ENCODE measurements around the gene PPP1R12B. TPM values are rescaled to one million over a fixed set of nuclear protein-coding genes. Genes with fewer than 3 reads are reported as not detected.
"Not testable (repeated sequence)": the region's sequence is repeated elsewhere in the genome, so short reads cannot be mapped to it uniquely, and the experiment has no call there.

Gene PPP1R12B
- total RNA-seq, 1 donor from 2014 or later: 72.2 TPM

GRCh38 chr1:202480640-202481039 lies 132.1 kb downstream of the PPP1R12B start:
- DNase-seq (ENCODE audit: low read depth): not testable (repeated sequence)

- peak; percentile 10 for DNase-seq (ENCODE audit: low read depth)
Observed at GRCh38 chr1:202483362-202483761, 134.9 kb downstream of the PPP1R12B start.

GRCh38 chr1:202484032-202484431 lies 135.5 kb downstream of the PPP1R12B start:
- not testable (repeated sequence) for DNase-seq (ENCODE audit: low read depth)

GRCh38 chr1:202484820-202485219 lies 136.3 kb downstream of the PPP1R12B start:
- not testable (repeated sequence) for DNase-seq (ENCODE audit: low read depth)

- not testable (repeated sequence) for DNase-seq (ENCODE audit: low read depth)
Observed at GRCh38 chr1:202488178-202488649, 139.7 kb downstream of the PPP1R12B start.

GRCh38 chr1:202489101-202489500 lies 140.6 kb downstream of the PPP1R12B start:
- DNase-seq (ENCODE audit: low read depth): not testable (repeated sequence)

- not testable (repeated sequence) for DNase-seq (ENCODE audit: low read depth)
Observed at GRCh38 chr1:202493112-202493511, 144.6 kb downstream of the PPP1R12B start.

GRCh38 chr1:202498542-202498941 lies 150.0 kb downstream of the PPP1R12B start:
- no peak for DNase-seq (ENCODE audit: low read depth)

GRCh38 chr1:202499997-202500396 lies 151.5 kb downstream of the PPP1R12B start:
- not testable (repeated sequence) for DNase-seq (ENCODE audit: low read depth)

GRCh38 chr1:202501281-202501680 lies 152.8 kb downstream of the PPP1R12B start:
- DNase-seq (ENCODE audit: low read depth): peak; percentile 55

- DNase-seq (ENCODE audit: low read depth): peak; percentile 63
Observed at GRCh38 chr1:202505356-202505755, 156.9 kb downstream of the PPP1R12B start.

- peak; percentile 24 for DNase-seq (ENCODE audit: low read depth)
Observed at GRCh38 chr1:202505880-202506575, 157.5 kb downstream of the PPP1R12B start.

GRCh38 chr1:202508863-202509262 lies 160.4 kb downstream of the PPP1R12B start:
- not testable (repeated sequence) for DNase-seq (ENCODE audit: low read depth)

- DNase-seq (ENCODE audit: low read depth): not testable (repeated sequence)
Observed at GRCh38 chr1:202513875-202514274, 165.4 kb downstream of the PPP1R12B start.

- no peak for DNase-seq (ENCODE audit: low read depth)
Observed at GRCh38 chr1:202516434-202516877, 168.0 kb downstream of the PPP1R12B start.

GRCh38 chr1:202517146-202517545 lies 168.6 kb downstream of the PPP1R12B start:
- DNase-seq (ENCODE audit: low read depth): not testable (repeated sequence)

GRCh38 chr1:202518180-202518579 lies 169.7 kb downstream of the PPP1R12B start:
- not testable (repeated sequence) for DNase-seq (ENCODE audit: low read depth)

GRCh38 chr1:202518905-202519304 lies 170.4 kb downstream of the PPP1R12B start:
- DNase-seq (ENCODE audit: low read depth): not testable (repeated sequence)

GRCh38 chr1:202520129-202520856 lies 171.8 kb downstream of the PPP1R12B start:
- DNase-seq (ENCODE audit: low read depth): not testable (repeated sequence)

GRCh38 chr1:202520857-202521216 lies 172.3 kb downstream of the PPP1R12B start:
- DNase-seq (ENCODE audit: low read depth): not testable (repeated sequence)

- DNase-seq (ENCODE audit: low read depth): not testable (repeated sequence)
Observed at GRCh38 chr1:202521484-202521883, 173.0 kb downstream of the PPP1R12B start.

- DNase-seq (ENCODE audit: low read depth): no peak
Observed at GRCh38 chr1:202521886-202522285, 173.4 kb downstream of the PPP1R12B start.
